Measurements from ENCODE around the gene COTL1. TPM values are rescaled to one million over a fixed set of nuclear protein-coding genes. Genes with fewer than 3 reads are reported as not detected.

Gene COTL1
- total RNA-seq, 1 experiment from 2014 or later = 102 TPM

DNA sequence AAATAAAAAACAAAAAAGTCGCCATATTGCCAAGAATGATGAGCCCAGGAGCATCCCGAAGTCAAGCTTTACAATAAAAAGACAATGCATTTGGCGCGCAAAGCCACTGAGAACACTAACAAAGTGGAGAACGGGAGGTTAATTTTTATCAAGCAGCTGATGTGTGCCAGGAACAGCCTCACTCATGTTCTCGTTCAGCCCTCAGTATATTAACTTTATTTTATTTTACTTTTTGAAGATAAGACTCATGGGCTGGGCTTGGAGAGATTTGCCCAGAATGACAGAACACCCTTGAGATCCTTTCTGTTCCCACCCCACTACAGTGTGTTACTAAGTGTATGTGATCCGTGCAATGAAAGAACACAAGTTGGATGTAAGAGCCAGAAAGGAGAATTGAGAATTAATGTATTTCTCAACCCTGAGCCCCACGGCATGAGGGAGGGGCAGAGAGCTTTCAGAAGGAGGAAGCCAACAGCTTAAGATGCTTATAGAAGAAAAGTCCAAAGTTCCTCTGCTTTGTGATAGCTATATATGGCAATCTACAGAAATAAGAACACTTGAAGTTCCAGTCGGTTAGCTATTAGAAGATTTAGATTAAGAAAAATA, 48.4 kb downstream of the COTL1 start (continued):
- TF ChIP-seq KAT7 (CRISPR knock-in tag; IDR thresholded peaks at IDR 0.05; ENCODE audit: borderline replicate concordance) (no peak), ZNF317 (CRISPR knock-in tag; IDR thresholded peaks at IDR 0.05; ENCODE audit: borderline replicate concordance, low read depth) (no peak), RORB (CRISPR knock-in tag; IDR thresholded peaks at IDR 0.05) (no peak), IRF1 (CRISPR knock-in tag; IDR thresholded peaks at IDR 0.05) (no peak), GABPB1 (CRISPR knock-in tag; IDR thresholded peaks at IDR 0.05) (no peak), ZBTB43 (CRISPR knock-in tag; IDR thresholded peaks at IDR 0.05) (no peak), NFE2L1 (CRISPR knock-in tag; IDR thresholded peaks at IDR 0.05) (no peak)

- Mint-ChIP-seq H3K9me3 (peaks cover 10% of the 10 kb centered on the region), H3K36me3 (peaks cover 24% of the 10 kb centered on the region), H3K27me3 (ENCODE audit: low read depth) (no peaks in the 10 kb centered on the region), H3K4me1 (peaks cover 32% of the 10 kb centered on the region), H3K4me3 (no peak overlapping the region), H3K27ac (no peak overlapping the region)
- ChIA-PET CTCF (interaction anchor here (0.7 kb wide), 1 partner anchor 162 kb away, joined by 3 read pairs; no protein-coding TSS in a partner anchor), POLR2A (interaction anchor here (0.6 kb wide), 1 partner anchor 325 kb away, joined by 3 read pairs; no protein-coding TSS in a partner anchor)
- DNase-seq (ENCODE audit: low spot score) = no peak
- TF ChIP-seq NFYB (CRISPR knock-in tag; conservative IDR thresholded peaks at IDR 0.05; ENCODE audit: low read depth) (no peak), ZNF416 (CRISPR knock-in tag; IDR thresholded peaks at IDR 0.05) (no peak), ZNF263 (CRISPR knock-in tag; IDR thresholded peaks at IDR 0.05; ENCODE audit: low read depth) (no peak), AFF4 (CRISPR knock-in tag; IDR thresholded peaks at IDR 0.05; ENCODE audit: borderline replicate concordance) (no peak), NFATC4 (CRISPR knock-in tag; IDR thresholded peaks at IDR 0.05) (no peak), MYBL2 (CRISPR knock-in tag; IDR thresholded peaks at IDR 0.05) (no peak), CREM (CRISPR knock-in tag; IDR thresholded peaks at IDR 0.05) (no peak), CREB1 (CRISPR knock-in tag; IDR thresholded peaks at IDR 0.05) (no peak), NR2C2 (CRISPR knock-in tag; IDR thresholded peaks at IDR 0.05) (no peak), GTF2I (CRISPR knock-in tag; conservative IDR thresholded peaks at IDR 0.05) (no peak), FOXK1 (CRISPR knock-in tag; IDR thresholded peaks at IDR 0.05) (no peak), GRHL2 (CRISPR knock-in tag; IDR thresholded peaks at IDR 0.05; ENCODE audit: insufficient replicate concordance, severe bottlenecking) (no peak), FOXP1 (CRISPR knock-in tag; IDR thresholded peaks at IDR 0.05; ENCODE audit: borderline replicate concordance) (no peak), IRF1 (CRISPR knock-in tag; IDR thresholded peaks at IDR 0.05) (no peak), PRRX2 (CRISPR knock-in tag; IDR thresholded peaks at IDR 0.05) (no peak), ZBTB21 (CRISPR knock-in tag; IDR thresholded peaks at IDR 0.05; ENCODE audit: borderline replicate concordance) (no peak)
- TF ChIP-seq, protein P1, sequence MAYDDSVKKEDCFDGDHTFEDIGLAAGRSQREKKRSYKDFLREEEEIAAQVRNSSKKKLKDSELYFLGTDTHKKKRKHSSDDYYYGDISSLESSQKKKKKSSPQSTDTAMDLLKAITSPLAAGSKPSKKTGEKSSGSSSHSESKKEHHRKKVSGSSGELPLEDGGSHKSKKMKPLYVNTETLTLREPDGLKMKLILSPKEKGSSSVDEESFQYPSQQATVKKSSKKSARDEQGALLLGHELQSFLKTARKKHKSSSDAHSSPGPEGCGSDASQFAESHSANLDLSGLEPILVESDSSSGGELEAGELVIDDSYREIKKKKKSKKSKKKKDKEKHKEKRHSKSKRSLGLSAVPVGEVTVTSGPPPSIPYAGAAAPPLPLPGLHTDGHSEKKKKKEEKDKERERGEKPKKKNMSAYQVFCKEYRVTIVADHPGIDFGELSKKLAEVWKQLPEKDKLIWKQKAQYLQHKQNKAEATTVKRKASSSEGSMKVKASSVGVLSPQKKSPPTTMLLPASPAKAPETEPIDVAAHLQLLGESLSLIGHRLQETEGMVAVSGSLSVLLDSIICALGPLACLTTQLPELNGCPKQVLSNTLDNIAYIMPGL (CRISPR knock-in tag; IDR thresholded peaks at IDR 0.05) = no peak
- no peak for ATAC-seq
Measured at GRCh38 chr16:84568066-84568465, 49.8 kb downstream of the COTL1 start.

Data from WTC11 (cell line).